NCI-H187 treated with DMSO at 0.1 percent for 48 hours (cell line): ENCODE results near the gene FLT3LG.
A peak's percentile ranks its signal among the peaks of the same experiment; 100 is the strongest.
"Not testable (repeated sequence)": the region's sequence is repeated elsewhere in the genome, so short reads cannot be mapped to it uniquely, and the experiment has no call there.

Experiments used
- DNase-seq: peaks from one replicate; lab custom pipeline; 2025; lab: John Stamatoyannopoulos, UW

FLT3LG gene

GRCh38 chr19:49461656-49462055 is 12.4 kb upstream of the FLT3LG start:
- no peak for DNase-seq

DNA sequence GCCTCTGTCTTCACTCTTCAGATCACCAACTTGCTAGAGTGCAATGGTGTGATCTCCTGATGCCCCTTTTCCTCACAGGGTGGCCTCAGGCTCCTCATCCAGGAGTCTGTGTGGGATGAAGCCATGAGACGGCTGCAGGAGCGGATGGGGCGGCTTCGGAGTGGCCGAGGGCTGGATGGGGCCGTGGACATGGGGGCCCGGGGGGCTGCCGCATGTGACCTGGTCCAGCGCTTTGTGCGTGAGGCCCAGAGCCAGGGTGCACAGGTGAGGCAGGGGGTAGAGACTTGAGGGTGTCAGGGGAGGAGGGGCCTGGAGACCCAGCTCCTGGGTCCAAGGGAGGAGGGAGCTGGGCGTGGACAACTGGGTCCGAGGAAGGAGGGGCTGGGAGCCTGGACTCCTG is 11.5 kb upstream of the FLT3LG start:
- no peak for DNase-seq

DNA sequence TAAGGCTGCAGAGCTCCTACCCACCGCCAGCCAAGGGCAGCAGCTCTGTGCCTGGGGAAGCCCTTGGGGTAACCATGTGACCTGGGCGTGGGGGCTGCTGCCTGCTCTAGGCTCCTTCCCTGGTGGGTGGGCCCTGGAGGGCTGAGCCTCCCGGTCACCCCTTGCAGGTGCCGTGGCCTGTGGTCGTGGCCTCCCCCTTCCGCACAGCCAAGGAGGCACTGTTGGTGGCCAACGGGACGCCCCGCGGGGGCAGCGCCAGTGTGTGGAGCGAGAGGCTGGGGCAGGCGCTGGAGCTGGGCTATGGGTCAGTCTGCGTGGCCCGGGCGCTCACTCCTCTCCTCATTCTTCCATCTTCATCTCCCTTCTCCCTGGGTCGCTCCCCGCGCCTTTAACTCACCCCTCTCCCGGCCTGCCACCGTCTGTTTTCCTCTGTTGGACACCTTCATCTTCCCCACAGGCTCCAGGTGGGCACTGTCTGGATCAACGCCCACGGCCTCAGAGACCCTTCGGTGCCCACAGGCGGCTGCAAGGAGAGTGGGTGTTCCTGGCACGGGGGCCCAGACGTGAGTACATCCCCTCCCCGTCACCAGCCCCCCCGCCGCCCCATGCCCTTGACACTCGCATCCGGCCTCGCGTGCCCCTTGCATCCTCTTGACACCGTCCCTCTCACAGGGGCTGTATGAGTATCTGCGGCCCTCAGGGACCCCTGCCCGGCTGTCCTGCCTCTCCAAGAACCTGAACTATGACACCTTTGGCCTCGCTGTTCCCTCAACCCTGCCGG is 9.9 kb upstream of the FLT3LG start:
- no peak for DNase-seq

DNA sequence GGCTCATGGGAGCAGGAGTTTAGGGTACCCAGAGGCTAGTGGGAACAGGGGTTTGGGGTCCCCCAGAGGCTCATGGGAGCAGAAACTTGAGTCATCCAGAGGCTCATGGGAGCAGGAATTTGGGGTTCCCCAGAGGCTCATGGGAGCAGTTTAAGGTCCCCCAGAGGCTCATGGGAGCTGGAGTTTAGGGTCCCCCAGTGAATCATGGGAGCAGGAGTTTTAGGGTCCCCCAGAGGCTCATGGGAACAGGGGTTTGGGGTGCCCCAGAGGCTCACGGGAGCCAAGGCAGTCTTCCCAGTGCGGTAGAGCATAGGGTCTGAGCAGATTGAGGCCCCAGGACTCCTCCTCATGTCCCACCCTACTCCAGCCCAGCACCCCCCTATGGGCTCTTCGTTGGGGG is 8.6 kb upstream of the FLT3LG start:
- no peak for DNase-seq

DNA sequence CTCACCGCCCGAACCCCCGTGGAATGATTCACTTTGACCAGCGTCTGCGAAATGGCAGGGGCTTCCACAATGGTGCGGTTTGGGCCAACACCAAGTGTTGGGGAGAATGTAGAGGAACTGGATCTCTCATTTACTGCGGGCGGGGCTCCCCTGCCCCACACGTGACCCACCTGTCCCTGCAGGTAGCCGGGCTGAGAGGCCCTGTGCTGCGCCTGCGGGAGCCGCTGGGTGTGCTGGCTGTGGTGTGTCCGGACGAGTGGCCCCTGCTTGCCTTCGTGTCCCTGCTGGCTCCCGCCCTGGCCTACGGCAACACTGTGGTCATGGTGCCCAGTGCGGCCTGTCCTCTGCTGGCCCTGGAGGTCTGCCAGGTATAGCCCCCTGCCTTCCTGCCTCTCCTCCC is 5.8 kb upstream of the FLT3LG start:
- no peak for DNase-seq

- DNase-seq: peak; percentile 90
Measured at GRCh38 chr19:49468746-49469447, 5.1 kb upstream of the FLT3LG start.

DNA sequence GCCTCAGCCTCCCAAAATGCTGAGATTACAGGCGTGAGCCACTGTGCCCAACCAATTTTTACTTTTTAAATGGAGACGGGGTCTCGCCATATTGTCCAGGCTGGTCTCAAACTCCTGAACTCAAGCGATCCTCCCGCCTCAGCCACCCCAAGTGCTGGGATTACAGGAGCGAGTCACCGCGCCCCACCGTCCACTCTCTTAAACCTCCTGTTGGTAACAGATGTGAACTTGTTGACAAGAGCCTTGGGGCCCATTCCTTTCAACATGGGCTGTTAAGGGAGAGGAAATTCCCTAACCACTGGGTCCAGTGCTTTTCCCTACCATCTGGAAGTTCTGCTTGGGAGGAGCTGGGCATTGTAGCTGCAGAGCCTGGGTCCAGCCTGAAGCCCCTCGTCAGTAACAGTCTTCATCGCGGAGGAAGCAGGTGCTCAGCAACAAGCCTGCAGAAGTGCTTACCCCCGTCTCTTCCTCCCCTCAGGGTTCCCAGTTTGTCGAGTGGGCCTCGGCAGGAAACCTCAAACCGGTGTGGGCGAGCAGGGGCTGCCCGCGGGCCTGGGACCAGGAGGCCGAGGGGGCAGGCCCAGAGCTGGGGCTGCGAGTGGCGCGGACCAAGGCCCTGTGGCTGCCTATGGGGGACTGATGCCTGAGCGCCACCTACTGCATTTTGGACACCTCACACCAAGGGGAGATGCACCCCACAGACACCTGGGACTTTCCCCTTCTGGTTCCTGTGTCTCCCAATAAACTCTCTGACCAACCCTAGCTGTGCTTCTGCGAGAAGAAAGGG is 4.0 kb upstream of the FLT3LG start:
- no peak for DNase-seq

DNA sequence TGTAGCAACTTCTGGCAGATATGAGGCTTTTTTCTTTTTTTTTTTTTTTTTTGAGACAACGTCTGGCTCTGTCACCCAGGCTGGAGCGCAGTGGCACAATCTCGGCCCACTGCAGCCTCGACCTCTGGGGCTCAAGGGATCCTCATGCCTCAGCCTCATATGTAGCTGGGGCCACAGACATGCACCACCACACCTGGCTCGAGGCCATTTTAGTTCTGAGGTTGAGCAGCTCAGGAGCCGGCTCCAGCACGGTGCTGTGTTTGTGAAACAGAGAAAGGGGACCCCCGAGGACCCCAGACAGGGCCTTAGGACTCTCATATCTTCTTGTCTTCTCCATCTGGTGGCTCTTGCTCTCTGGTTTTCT is 3.4 kb upstream of the FLT3LG start:
- DNase-seq: no peak

DNA sequence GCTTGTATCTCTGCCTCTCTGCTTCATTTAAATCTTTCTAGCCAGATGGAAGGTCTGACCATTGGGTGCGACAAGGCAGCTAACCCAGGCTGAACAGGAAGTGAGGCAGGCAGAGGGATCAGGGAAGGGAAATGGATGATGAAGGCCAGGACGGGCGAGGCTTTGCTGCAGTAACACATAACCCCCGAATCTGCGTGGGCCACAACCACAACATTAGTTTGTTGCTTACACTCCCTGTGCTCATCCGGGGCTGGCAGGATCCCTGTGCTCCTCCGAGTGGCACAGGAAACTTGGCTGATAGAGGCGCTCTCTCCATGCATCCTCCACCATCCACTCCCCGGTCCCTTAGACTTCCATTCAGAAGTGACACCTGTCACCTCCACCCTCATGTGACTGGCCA is 1.1 kb upstream of the FLT3LG start:
- no peak for DNase-seq

- not testable (repeated sequence) for DNase-seq
Measured at GRCh38 chr19:49473501-49473867, 531 bp upstream of the FLT3LG start.

DNA sequence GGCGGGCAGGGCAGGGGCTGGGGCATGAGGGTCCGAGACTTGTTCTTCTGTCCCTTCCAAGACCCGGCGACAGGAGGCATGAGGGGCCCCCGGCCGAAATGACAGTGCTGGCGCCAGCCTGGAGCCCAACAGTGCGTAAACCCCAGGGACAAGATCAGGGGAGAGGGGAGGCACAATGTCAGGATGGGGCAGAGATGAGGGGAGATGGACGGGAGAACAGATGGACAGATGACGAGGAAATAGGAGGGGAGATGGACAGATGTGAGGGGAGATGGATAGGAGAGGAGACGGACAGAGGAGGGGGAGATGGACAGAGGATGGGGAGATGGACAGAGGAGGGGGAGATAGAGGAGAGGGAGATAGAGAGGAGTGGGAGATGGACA is 518 bp downstream of the FLT3LG start:
- no peak for DNase-seq

GRCh38 chr19:49475191-49475917 is 1.3 kb downstream of the FLT3LG start:
- DNase-seq: no peak

- no peak for DNase-seq
Measured at GRCh38 chr19:49475995-49476880, 2.2 kb downstream of the FLT3LG start.

- DNase-seq: no peak
Measured at GRCh38 chr19:49479975-49480628, 6.1 kb downstream of the FLT3LG start.

- no peak for DNase-seq
Measured at GRCh38 chr19:49481020-49481683, 7.1 kb downstream of the FLT3LG start.

DNA sequence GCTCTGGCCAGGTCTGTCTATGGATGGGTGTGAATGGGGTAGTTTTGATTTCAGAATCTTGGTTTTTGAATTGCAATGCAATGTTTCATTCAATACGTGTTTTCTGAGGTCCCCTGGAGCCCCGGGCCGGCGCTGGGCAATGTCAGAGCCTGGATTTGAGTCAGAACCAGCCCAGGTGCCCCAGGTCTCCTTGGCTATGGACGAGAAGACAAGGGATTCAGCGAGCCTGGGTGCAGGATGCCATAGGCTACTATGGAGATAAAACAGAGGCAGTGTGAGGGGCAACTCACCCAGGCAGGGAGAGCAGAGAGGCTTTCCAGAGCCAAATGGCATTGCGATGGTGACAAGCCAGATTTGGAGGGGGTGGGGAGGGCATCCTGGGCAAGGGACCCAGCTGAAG is 12.2 kb downstream of the FLT3LG start:
- no peak for DNase-seq

- DNase-seq: no peak
Measured at GRCh38 chr19:49486710-49487276, 12.8 kb downstream of the FLT3LG start.

DNA sequence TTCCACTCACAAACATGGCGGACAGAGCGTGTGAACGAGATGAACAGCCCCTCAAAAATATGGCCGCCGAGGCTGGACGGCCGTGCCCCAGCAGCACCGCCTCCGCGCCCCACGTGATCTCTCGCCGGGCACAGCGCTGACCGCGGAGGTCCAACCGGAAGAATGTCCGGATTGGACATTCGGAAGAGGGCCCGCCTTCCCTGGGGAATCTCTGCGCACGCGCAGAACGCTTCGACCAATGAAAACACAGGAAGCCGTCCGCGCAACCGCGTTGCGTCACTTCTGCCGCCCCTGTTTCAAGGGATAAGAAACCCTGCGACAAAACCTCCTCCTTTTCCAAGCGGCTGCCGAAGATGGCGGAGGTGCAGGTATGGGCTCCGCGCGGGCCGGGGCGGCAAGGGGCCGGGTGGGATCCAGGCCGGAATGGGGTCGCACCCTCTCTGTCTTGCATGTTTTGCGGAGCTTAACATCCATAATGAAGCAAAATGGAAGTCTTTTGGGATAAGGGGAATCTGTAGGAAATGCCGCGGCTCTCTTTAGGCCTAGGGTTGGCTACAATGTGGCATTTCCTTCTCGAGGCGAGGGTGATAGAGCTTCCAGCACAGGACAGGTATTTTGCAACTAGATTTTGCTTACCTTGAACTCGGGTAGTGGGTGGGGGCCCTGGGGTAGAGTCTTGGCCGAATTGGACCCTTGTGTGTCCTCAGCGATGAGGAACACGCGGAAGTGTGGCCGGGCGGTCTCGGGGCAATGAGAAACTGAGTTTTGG is 13.4 kb downstream of the FLT3LG start, which contains the start of gene RPL13A:
RPL13A (plus strand) TSS at position 332 of the 769 bp plus-strand sequence; CDS start at position 354, 22 bp downstream.
- DNase-seq: peak; percentile 89
